ENCODE results near the gene VAMP2.
A peak's percentile ranks its signal among the peaks of the same experiment; 100 is the strongest.

VAMP2 gene

DNA sequence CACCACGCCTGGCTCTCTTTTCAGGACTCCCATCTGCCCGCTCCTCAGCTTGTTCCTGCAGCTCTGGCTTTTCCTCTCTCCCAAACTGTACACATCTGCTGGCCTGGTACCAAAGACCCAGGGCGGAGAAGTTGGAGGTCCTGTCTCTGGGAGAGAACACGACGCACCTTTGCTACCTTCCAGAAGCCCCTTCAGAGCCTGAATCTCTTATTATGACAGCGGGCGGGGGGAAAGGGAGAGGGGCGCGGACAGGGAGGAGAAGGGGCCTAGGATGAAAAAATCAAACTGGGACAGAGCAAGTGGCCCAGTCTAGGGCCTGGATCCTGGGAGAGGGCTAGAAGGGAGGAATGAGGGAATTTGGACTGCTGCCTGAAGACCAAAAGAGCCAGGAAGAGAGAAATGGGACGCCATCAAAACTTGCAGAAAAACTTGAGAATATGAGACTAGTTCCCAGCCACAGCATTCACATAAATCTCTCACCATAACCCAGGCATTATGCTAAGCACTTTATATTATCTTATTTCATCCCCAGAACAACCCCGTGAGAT, 8.1 kb downstream of the VAMP2 start:
- H3K27me3 ChIP-seq (ENCODE audit: control insufficient read depth, insufficient read depth, low read length, poor library complexity, severe bottlenecking) = no peaks in the 10 kb centered on the region
- H3K4me3 ChIP-seq (ENCODE audit: insufficient read depth, low read depth, low read length) = peak overlapping the region; percentile 44
- peaks cover 3% of the 10 kb centered on the region for H3K36me3 ChIP-seq (ENCODE audit: control insufficient read depth, insufficient read depth, low read length)
- H3K4me1 ChIP-seq (ENCODE audit: control insufficient read depth, insufficient read depth, low read length) = peaks cover 18% of the 10 kb centered on the region
- WGBS, 2 experiments = 60 to 64% methylated on average over 11 of the region's 11 CpGs
- H3K9me3 ChIP-seq (ENCODE audit: control insufficient read depth, low read length) = no peaks in the 10 kb centered on the region
- H3K27ac ChIP-seq (ENCODE audit: insufficient read depth, low read depth, low read length, poor library complexity, severe bottlenecking) = peak overlapping the region; percentile 85

DNA sequence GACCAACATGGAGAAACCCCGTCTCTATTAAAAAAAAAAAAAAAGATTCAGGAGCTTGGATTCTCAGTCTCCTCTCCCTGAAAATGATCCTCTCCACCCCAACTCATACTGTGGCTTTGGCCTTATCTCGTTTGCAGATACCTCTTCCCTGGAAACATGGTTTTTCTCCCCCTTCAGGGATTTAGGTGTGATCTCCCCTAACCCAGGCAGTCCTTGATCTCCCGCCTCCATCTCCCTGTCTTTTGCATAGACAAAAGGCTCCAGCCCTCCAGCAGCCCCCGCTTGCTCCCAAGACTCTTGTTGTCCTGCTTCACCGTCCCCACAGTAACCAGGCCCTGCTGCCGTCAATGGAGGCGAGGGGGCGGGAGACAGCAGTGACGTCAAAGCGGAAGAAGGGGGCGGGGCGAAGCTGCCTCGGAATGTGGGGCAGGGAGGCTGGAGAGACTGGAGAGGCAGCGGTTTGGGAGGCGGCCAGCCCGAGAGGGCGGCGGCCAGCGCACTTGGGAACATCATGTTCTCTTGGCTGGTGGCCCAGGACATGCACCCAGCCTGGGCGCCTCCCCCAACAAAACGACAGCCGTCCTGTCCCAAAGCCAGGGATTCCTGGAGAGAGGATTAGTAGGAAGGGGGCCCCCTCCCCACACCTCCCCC, 8.7 kb downstream of the VAMP2 start:
- Histone ChIP-seq H3K4me1 (ENCODE audit: control insufficient read depth, insufficient read depth, low read length) (peaks cover 18% of the 10 kb centered on the region), H3K27me3 (ENCODE audit: control insufficient read depth, insufficient read depth, low read length, poor library complexity, severe bottlenecking) (no peaks in the 10 kb centered on the region), H3K9me3 (ENCODE audit: control insufficient read depth, low read length) (no peaks in the 10 kb centered on the region), H3K36me3 (ENCODE audit: control insufficient read depth, insufficient read depth, low read length) (peaks cover 9% of the 10 kb centered on the region), H3K27ac (ENCODE audit: insufficient read depth, low read depth, low read length, poor library complexity, severe bottlenecking) (peak overlapping the region; percentile 85), H3K4me3 (ENCODE audit: insufficient read depth, low read depth, low read length) (peak overlapping the region; percentile 44)
- WGBS, 2 experiments = 5 to 6% methylated on average over 22 of the region's 22 CpGs

DNA sequence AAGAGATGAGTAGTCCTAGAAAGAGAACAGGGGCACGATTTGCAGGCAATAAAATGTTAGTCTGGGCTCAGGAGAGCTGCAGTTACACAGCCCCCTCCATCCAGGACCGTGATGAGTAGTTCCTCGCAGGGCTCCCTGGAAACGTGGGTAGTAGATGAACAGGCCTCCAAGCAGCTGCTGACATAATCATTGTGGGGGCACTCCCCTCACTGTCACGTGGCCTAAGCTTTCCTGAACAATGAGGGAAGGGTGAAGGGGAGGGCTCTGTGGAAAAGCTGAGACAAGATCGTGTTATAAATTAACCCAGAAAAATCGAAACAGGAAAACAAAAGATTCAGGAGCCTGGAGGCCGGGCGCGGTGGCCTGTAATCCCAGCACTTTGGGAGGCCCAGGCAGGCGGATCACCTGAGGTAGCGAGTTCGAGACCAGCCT, 9.2 kb downstream of the VAMP2 start:
- H3K36me3 ChIP-seq (ENCODE audit: control insufficient read depth, insufficient read depth, low read length) = peaks cover 9% of the 10 kb centered on the region
- H3K4me1 ChIP-seq (ENCODE audit: control insufficient read depth, insufficient read depth, low read length) = peaks cover 18% of the 10 kb centered on the region
- no peak overlapping the region for H3K4me3 ChIP-seq (ENCODE audit: insufficient read depth, low read depth, low read length)
- no peaks in the 10 kb centered on the region for H3K9me3 ChIP-seq (ENCODE audit: control insufficient read depth, low read length)
- H3K27ac ChIP-seq (ENCODE audit: insufficient read depth, low read depth, low read length, poor library complexity, severe bottlenecking) = peak overlapping the region; percentile 85
- 73 to 76% methylated on average over 13 of the region's 13 CpGs for WGBS, 2 experiments
- H3K27me3 ChIP-seq (ENCODE audit: control insufficient read depth, insufficient read depth, low read length, poor library complexity, severe bottlenecking) = no peaks in the 10 kb centered on the region

DNA sequence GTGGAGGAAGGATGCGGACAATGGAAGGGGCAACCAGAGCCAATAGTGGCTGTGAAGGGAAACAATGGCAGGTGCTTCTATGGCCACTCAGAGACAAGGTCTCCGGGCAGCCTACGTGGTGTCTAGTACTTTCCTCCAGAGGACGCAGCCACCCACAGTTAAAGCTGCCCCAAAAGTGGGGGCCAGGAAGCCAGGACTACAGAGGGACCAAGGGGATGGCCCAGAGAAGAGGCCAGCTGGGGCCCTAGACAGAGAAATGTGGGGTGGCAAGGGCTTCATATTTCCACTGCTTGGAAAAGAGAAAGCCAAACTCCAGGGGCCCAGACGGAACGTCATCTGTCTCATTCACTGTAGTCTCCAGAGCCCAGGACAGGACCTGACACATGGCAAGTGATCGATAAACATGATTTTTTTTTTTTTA, 9.7 kb downstream of the VAMP2 start:
- H3K36me3 ChIP-seq (ENCODE audit: control insufficient read depth, insufficient read depth, low read length) = peaks cover 12% of the 10 kb centered on the region
- peaks cover 18% of the 10 kb centered on the region for H3K4me1 ChIP-seq (ENCODE audit: control insufficient read depth, insufficient read depth, low read length)
- no peak overlapping the region for H3K4me3 ChIP-seq (ENCODE audit: insufficient read depth, low read depth, low read length)
- WGBS, 2 experiments = 91 to 93% methylated on average over 7 of the region's 7 CpGs
- no peaks in the 10 kb centered on the region for H3K9me3 ChIP-seq (ENCODE audit: control insufficient read depth, low read length)
- peak overlapping the region; percentile 85 for H3K27ac ChIP-seq (ENCODE audit: insufficient read depth, low read depth, low read length, poor library complexity, severe bottlenecking)
- H3K27me3 ChIP-seq (ENCODE audit: control insufficient read depth, insufficient read depth, low read length, poor library complexity, severe bottlenecking) = no peaks in the 10 kb centered on the region

DNA sequence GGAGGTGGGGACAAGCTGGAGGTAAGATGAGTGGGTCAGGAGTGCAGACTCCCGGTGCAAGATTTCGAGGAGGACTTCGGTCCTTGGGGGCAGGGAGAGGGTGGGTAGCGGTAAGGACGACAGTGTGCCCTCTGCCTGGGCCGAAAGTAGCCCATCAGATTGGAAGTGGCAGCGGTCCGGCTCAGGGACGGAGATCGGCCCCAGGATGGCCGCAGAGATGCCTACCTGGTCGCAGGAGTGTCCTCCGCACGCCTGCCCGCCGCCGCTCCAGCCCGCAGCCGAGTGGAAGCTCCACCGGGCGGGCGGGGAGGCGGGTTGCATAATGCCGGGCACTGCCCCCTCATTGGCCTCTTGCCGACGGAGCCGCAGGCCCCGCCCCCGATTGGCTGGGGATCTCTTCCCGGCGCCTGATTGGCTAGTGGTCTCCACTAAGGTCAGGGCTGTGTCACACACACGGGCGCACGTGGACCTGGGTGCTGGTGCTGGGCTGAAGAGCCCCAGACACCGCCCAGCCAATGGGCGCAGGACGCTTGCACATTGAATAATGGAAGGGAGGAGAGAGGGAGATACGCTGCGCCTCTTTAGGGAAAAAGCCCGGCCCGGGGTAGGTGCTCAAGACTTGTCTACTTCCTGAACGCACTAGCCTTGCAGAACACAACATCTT, 10.5 kb downstream of the VAMP2 start, which contains the start of gene PER1:
PER1 (minus strand) TSS at position 293 of the 664 bp plus-strand sequence. CDS start 1,698 bp downstream, outside the sequence.
- H3K27me3 ChIP-seq (ENCODE audit: control insufficient read depth, insufficient read depth, low read length, poor library complexity, severe bottlenecking) = no peaks in the 10 kb centered on the region
- peak within 1 kb of the TSS; percentile 74 for H3K4me3 ChIP-seq (ENCODE audit: insufficient read depth, low read depth, low read length)
- H3K27ac ChIP-seq (ENCODE audit: insufficient read depth, low read depth, low read length, poor library complexity, severe bottlenecking) = peak within 1 kb of the TSS; percentile 85
- WGBS, 2 experiments = 8% methylated on average over 42 of the region's 42 CpGs
- H3K4me1 ChIP-seq (ENCODE audit: control insufficient read depth, insufficient read depth, low read length) = peaks cover 18% of the 10 kb centered on the region
- peaks cover 19% of the 10 kb centered on the region for H3K36me3 ChIP-seq (ENCODE audit: control insufficient read depth, insufficient read depth, low read length)
- H3K9me3 ChIP-seq (ENCODE audit: control insufficient read depth, low read length) = no peaks in the 10 kb centered on the region

DNA sequence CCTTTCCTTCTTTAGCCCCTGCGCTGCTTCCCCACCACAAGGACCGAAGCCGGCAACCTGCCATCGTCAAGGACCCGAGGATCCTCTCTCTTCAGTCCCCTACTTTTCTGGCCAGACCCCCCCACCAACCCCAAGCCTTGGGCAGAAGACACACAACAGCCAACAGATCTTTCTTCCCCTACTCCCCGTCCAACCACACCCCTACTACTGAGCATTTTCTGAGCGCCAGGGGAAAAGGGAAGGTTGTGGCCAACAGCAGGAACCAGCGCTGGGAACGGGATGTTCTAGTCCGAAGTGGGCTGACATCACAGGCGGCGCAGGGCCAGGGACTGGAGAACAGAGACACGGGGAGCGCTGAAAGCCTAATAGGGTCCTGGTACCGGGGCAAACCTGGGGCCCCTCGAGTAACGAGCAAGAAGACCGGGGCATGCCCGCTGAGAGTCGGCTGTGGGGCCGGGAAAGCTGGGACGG, 11.1 kb downstream of the VAMP2 start:
- WGBS, 2 experiments = 1% methylated on average over 22 of the region's 22 CpGs
- peaks cover 24% of the 10 kb centered on the region for H3K36me3 ChIP-seq (ENCODE audit: control insufficient read depth, insufficient read depth, low read length)
- peak overlapping the region; percentile 38 for H3K27ac ChIP-seq (ENCODE audit: insufficient read depth, low read depth, low read length, poor library complexity, severe bottlenecking)
- no peaks in the 10 kb centered on the region for H3K9me3 ChIP-seq (ENCODE audit: control insufficient read depth, low read length)
- peaks cover 18% of the 10 kb centered on the region for H3K4me1 ChIP-seq (ENCODE audit: control insufficient read depth, insufficient read depth, low read length)
- H3K4me3 ChIP-seq (ENCODE audit: insufficient read depth, low read depth, low read length) = peak overlapping the region; percentile 74
- H3K27me3 ChIP-seq (ENCODE audit: control insufficient read depth, insufficient read depth, low read length, poor library complexity, severe bottlenecking) = no peaks in the 10 kb centered on the region

DNA sequence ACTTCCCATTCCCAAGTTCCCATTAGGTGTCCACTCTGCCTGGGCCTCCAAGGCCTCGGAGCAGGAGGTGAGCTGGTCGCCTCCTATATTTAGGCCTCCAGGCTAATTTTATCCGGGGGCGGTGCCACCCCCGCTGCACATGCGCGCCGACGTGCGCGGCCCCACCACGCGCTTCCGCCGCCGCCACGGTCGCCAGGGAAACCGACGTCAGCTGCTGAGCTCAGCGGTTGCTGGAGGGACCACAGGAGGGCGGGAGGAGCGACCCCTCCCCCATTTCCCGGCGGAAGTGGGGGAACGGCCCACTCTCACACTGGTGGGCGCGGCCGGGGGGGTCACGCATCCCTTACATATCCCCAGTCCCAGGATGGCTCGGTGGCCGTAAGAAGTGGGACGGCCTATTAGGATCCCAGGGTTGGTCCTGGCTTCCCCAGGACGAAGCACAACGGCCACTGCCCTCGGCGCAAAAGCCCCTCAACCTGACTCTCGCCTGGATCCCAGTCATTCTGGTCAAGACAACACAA, 11.6 kb downstream of the VAMP2 start:
- WGBS, 2 experiments = 1% methylated on average over 38 of the region's 38 CpGs
- Histone ChIP-seq H3K9me3 (ENCODE audit: control insufficient read depth, low read length) (no peaks in the 10 kb centered on the region), H3K4me3 (ENCODE audit: insufficient read depth, low read depth, low read length) (peak overlapping the region; percentile 74), H3K36me3 (ENCODE audit: control insufficient read depth, insufficient read depth, low read length) (peaks cover 28% of the 10 kb centered on the region), H3K4me1 (ENCODE audit: control insufficient read depth, insufficient read depth, low read length) (peaks cover 18% of the 10 kb centered on the region), H3K27ac (ENCODE audit: insufficient read depth, low read depth, low read length, poor library complexity, severe bottlenecking) (peak overlapping the region; percentile 38), H3K27me3 (ENCODE audit: control insufficient read depth, insufficient read depth, low read length, poor library complexity, severe bottlenecking) (no peaks in the 10 kb centered on the region)

DNA sequence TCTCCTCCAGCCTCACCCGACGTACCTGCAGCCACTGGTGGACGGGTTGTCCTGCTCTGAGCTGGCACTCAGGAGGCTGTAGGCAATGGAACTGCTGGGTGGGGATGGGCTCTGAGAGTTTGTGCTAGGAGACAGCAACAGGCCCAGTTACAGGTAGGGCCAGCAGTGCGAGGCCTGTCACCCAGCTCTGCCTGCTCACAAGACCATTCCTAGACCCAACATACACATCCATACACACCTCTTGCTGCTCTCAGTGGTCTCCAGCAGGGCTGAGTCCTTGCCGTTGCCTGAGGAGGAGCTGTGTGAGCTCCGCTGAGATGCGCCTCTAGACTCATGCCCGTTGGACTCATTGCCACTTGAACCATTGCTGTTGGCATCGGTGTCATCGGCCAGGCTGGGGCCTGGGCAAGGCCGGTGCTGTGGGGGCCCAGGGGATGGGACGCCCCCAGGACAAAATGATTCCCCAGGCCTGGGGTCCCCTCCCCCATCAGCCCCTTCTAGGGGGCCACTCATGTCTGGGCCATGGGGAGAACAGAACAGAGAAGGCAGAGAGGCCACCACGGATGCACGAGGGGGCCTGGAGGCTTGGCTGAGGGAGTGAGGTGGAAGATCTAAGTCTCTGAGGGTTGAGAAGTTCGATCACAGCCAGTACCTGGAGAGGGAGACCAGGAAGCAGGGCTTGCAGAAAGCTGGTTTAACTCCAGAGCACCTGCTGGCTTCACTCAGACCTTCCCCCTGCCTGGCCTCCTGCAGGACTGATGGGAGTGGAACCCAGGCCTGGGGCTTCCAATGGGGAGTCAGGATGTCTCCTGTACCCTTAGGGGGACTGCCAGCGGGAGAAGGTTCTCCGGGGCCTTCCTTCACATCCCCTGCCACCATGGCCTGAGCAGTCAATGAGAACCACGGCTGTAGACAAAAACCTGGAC, 12.3 kb downstream of the VAMP2 start:
- WGBS, 2 experiments = 85 to 87% methylated on average over 18 of the region's 18 CpGs

DNA sequence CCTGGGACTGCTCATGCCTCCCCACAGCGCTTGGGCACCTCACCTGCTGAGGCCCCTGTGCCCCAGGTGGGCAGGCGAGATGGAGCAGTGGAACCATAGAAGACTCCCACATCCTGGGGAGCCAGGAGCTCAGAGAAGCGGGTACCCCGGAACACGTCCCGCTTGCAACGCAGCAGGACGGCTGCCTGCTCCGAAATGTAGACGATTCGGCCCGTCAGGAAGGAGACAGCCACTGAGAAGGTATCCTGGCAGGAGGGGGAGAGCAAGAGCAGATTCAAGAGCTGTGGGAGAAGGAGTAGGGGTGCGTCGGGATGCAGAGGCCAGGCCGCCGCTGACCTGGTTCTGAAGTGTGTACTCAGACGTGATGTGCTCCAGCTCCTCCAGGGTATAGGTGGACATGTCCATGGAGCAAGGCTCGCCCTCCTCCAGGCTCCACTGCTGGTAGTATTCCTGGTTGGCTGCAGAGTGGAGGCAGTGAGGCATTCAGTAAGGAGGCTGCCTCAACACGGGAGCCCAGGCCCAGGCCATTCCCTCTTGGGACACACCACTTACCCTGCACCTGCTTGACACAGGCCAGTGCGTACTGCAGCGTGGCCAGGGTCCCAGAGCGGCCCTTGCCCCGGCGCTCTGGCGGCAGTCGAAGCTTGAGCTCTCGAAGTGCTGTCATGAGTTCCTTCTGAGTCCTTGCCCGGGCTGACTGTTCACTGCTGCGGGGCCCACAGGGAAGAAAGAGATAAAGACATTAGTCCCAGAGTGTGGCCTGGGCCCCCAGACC, 13.1 kb downstream of the VAMP2 start:
- H3K36me3 ChIP-seq (ENCODE audit: control insufficient read depth, insufficient read depth, low read length) = peaks cover 37% of the 10 kb centered on the region
- no peak overlapping the region for H3K4me3 ChIP-seq (ENCODE audit: insufficient read depth, low read depth, low read length)
- WGBS, 2 experiments = 93 to 97% methylated on average over 29 of the region's 29 CpGs
- no peaks in the 10 kb centered on the region for H3K9me3 ChIP-seq (ENCODE audit: control insufficient read depth, low read length)
- no peaks in the 10 kb centered on the region for H3K27me3 ChIP-seq (ENCODE audit: control insufficient read depth, insufficient read depth, low read length, poor library complexity, severe bottlenecking)
- no peak overlapping the region for H3K27ac ChIP-seq (ENCODE audit: insufficient read depth, low read depth, low read length, poor library complexity, severe bottlenecking)
- H3K4me1 ChIP-seq (ENCODE audit: control insufficient read depth, insufficient read depth, low read length) = peaks cover 15% of the 10 kb centered on the region

More for the DNA sequence above, 12.3 kb downstream of the VAMP2 start:
- H3K27ac ChIP-seq (ENCODE audit: insufficient read depth, low read depth, low read length, poor library complexity, severe bottlenecking) = no peak overlapping the region
- peaks cover 36% of the 10 kb centered on the region for H3K36me3 ChIP-seq (ENCODE audit: control insufficient read depth, insufficient read depth, low read length)
- H3K4me1 ChIP-seq (ENCODE audit: control insufficient read depth, insufficient read depth, low read length) = peaks cover 18% of the 10 kb centered on the region
- H3K4me3 ChIP-seq (ENCODE audit: insufficient read depth, low read depth, low read length) = peak overlapping the region; percentile 74
- H3K9me3 ChIP-seq (ENCODE audit: control insufficient read depth, low read length) = no peaks in the 10 kb centered on the region
- no peaks in the 10 kb centered on the region for H3K27me3 ChIP-seq (ENCODE audit: control insufficient read depth, insufficient read depth, low read length, poor library complexity, severe bottlenecking)

All from ectodermal cell (in vitro differentiated cells).